HG03066 (cell line): Measurements from ENCODE around the gene PSMC2.

Experiments used
- ATAC-seq: cut with Tn5 transposase; IDR thresholded peaks from one replicate; pipeline ENCODE4 v1.9.1; 2021; ENCODE audit warnings: low read depth; ENCODE audit not compliant: unreplicated experiment

The PSMC2 gene

GRCh38 chr7:103347507-103348267, at the start of gene PSMC2:
Gene PSMC2 (plus strand): TSS chr7:103347643. CDS start chr7:103347712, 69 bp downstream.
- ATAC-seq: peak; percentile 69

GRCh38 chr7:103297837-103298179, 49.6 kb upstream of the PSMC2 start:
- ATAC-seq: peak; percentile 15

GRCh38 chr7:103299660-103300059, 47.8 kb upstream of the PSMC2 start:
- no peak for ATAC-seq

- ATAC-seq: no peak
These were observed 46.0 kb upstream of the PSMC2 start for GRCh38 chr7:103301441-103301840.

DNA sequence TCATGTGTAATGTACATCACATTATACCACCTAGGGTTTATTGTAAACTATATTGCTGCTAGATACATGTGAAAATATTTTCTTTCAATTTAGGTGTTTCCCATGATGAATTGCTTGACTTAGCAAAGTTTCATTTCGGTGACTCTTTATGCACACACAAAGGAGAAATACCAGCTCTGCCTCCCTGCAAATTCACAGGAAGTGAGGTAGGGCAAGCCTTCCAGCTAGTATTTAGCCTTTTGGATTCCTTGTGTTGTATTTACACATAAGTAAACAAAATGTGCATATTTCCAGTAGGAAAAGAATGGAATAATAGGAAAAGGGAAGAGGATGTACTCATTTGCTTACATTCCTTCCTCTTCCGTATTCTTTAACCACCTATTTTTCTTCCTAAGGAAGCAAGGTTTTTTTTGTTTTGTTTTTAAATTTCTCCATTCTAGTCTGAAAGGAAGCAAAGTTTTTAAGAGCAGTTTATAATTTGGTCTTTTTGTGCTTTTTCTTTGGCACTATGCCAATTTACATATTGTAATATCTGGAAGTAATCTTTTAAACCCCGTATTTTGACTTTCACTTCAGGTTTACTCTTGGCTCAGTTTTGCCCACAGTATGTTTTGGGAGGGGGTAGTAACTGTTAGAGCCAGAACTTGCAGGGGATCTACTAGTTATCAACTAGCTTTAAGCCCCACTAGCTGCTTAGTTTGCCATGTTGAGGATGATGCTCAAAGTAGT, 39.8 kb upstream of the PSMC2 start:
- no peak for ATAC-seq

- no peak for ATAC-seq
These were observed 32.6 kb upstream of the PSMC2 start for GRCh38 chr7:103314852-103315251.

DNA sequence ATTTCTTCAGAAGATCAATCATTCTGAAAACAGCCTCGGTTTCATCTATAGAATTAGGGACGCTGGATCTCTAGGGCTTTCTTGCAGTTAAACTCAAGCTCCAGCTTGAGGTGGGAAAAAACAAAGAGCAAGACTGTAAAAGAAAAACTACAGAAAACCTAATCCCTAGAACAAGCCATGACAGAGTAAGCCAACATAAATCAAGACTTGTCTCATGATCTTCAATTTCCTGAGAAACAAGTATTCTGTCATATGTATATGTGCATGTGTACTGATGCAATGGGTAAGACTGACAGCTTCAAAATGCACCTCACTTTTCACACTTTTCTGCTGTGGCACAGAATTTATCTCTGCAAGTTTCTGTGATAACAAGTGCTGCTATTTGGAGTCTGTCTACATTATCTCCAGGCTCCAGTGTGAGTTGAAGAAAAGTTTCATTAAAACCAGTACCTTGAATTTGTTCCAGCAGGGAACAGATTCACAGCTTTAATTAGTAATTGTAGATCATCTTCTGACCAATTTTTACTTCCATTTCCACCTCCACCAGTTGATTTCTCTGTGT, 31.0 kb upstream of the PSMC2 start:
- no peak for ATAC-seq

- no peak for ATAC-seq
These were observed 30.4 kb upstream of the PSMC2 start for GRCh38 chr7:103317009-103317408.

DNA sequence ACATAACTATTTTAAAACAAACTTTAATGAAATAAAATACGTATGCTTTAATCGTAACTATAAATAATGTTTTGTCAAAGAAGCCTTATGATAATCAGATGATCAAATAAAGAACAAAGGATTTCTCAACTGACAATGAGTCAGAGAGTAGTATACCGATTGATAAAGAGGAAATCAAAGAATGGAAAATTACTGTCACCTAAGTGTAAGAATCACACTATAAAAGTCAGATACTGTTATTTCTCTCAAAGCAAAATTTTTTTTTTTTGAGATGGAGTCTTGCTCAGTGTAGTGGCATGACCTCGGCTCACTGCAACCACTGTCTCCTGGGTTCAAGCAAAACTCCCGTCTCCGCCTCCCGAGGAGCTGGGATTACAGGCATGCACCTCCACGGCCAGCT, 21.7 kb upstream of the PSMC2 start:
- ATAC-seq: no peak

DNA sequence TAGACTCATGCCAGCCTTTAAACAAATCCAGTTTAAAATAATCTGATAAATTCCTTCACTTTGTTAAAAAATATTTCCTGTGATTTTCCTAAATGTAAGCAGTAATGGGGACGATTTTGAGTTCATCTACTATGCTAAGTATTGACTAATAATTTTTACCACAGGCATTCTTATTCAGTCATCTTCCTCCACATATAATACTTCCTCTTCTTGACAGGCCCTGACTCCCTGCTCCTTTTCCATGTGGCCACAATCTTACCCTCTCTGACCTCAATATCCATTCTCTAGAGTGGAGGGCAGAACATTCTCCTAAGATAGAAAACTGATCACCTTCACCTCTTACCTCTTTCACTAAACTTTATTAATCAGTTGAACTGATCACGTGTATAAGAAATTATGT, 10.7 kb upstream of the PSMC2 start:
- no peak for ATAC-seq

- no peak for ATAC-seq
These were observed 8.6 kb upstream of the PSMC2 start for GRCh38 chr7:103338864-103339263.

DNA sequence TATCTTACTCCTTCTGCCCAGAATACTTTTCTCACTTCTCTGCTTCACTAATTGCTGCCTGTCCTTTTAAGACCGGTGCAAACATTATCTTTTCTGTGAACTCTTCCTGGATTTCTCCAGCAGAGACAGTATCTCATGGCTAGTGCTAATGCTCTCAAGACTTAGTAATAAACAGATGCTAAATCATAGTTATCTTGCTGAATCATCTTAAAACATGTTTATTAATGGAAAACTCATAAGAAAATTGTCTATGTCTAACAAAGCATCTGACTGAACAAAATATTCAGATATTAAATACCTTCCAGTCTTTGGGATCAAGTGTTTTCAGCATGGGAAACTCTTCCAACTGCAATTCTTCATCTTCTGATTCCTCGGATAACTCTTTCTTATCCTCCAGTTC, 6.0 kb upstream of the PSMC2 start:
- no peak for ATAC-seq

GRCh38 chr7:103343332-103343731, 4.1 kb upstream of the PSMC2 start:
- no peak for ATAC-seq

GRCh38 chr7:103343758-103344452, 3.5 kb upstream of the PSMC2 start:
- peak; percentile 7 for ATAC-seq

DNA sequence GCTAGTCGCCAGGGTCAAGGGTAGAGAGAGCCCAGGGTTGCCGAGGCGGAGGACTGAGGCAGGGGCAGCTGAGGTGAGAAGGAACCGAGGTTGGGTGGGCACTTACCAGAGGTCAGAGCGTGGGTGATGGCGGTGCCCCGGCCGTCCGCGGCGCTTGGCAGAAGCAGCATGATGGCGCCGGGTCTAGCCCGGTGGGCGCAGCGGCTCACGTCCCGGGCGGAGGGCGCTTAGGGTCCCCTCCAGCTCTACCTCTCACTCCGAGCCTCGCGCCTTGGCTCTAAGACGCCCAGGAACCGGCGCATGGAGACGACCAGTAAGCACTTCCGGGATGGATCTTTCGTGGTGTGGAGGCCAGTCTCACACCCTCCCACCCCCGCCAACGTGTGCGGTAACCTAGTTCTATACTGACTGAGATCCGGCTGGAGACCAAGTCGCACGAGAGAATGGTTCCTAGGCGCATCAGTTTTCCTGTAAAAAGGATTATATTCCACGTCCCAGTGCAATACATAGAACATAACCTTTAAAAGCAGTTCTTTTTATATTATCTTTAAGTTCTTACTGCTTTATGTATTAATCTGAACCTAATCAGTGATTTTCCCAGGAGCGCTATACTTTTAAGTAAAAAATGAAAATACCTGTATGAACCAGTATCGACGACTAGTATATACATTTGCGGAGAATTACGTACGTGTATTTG, 2.8 kb upstream of the PSMC2 start, which contains the start of gene DNAJC2:
Gene DNAJC2 (minus strand): TSS at position 315 of the 697 bp plus-strand sequence. CDS start 145 bp downstream, at position 170.
- ATAC-seq: peak; percentile 74

- ATAC-seq: no peak
These were observed 1.0 kb upstream of the PSMC2 start for GRCh38 chr7:103346396-103346795.

GRCh38 chr7:103348452-103348851, 1.0 kb downstream of the PSMC2 start:
- no peak for ATAC-seq

DNA sequence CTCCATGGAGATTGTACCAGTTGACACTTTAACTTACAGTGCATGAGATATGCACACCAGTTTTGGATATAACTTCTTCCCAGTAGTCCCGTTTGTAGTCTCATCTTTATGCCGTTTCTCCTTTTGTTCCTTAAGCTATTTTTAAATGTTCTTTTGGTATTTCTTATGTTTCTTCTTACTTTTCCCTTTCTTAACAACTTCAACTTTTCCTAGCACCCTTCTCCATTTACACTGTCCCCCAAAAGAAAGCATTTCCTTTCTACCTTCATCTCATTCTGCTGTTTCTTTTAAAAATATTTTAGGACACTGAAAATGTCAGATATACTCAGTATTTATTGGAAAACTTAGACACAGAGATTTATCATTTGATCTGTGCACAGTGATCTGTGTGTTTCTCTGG, 1.5 kb downstream of the PSMC2 start:
- no peak for ATAC-seq

GRCh38 chr7:103349805-103350204, 2.4 kb downstream of the PSMC2 start:
- ATAC-seq: no peak

DNA sequence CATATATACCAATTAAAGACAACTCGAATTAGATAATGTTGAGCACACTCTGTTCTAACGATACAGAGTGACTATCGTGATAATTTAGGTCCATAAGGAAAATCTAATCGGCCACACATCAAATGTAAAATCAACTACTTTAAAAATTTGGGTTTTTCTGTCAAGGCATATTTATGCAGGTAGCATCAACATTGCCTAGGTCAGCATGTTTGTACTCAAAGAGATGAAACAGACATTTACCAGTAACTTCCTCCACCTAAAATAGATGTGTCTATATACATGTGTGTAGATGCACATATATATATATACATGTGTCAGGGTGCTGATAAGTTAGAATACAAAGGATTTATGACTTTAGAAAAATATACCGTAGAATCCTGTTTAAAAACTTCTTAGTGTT, 22.0 kb downstream of the PSMC2 start:
- no peak for ATAC-seq
